Right lobe of liver (tissue), 4 donors: ENCODE results near the gene P2RX5.

Experiments
- CTCF ChIP-seq, 4 donors: fragments of 200-600 bp in 3 of 4; fragments of 450-650 bp in 1 of 4; IDR thresholded peaks; one replicate each; pipeline versions ENCODE4 v1.5.1 to v1.8.0; 2016 to 2022; ENCODE audit warnings: antibody characterized with exemption in 4 of 4, mild to moderate bottlenecking in 2 of 4
- POLR2A ChIP-seq: fragments of 450-650 bp; IDR thresholded peaks from one replicate; pipeline ENCODE4 v1.6.1; 2017; ENCODE audit warnings: antibody characterized with exemption, mild to moderate bottlenecking
- donor health status: DM: no; HTN: no; CAD: no.
- donor health status: DM: no; HTN: no; CAD: no.
- donor health status: DM: no; HTN: yes; CAD: no.

- TF ChIP-seq POLR2A (no peak), CTCF (IDR thresholded peaks at IDR 0.05) (no peak)
Measured at GRCh38 chr17:3635474-3636153, 60.3 kb downstream of the P2RX5 start.
